WTC11 (cell line): ENCODE results near the gene DYSF. TPM values are rescaled to one million over a fixed set of nuclear protein-coding genes. Genes with fewer than 3 reads are reported as not detected.
A peak's percentile ranks its signal among the peaks of the same experiment; 100 is the strongest.

Source experiments
- ATAC-seq: fragments of 200-7000 bp; cut with Tn5 transposase; 2 replicates; pipeline ENCODE4 v1.10.0; 2021; ENCODE audit warnings: mild to moderate bottlenecking, moderate library complexity
- CTCF ChIA-PET: fragments of 300-600 bp; sonication (Branson Sonifier 250); formaldehyde crosslinking; loops from one replicate; lab custom pipeline; 2021; ENCODE audit warnings: antibody characterized with exemption; lab: Charles Lee
- POLR2A ChIA-PET: fragments of 350-600 bp; sonication (Branson Sonifier 250); formaldehyde crosslinking; loops from one replicate; lab custom pipeline; 2021; ENCODE audit warnings: antibody characterized with exemption; lab: Charles Lee
- DNase-seq: peaks from one replicate; pipeline ENCODE4 v3.0.0; 2021; ENCODE audit warnings: low spot score
- H3K27ac Mint-ChIP-seq: 2 replicates; pipeline ENCODE4 v1.8.0; 2021; ENCODE audit warnings: mixed read lengths
- H3K27me3 Mint-ChIP-seq: 2 replicates; pipeline ENCODE4 v1.8.0; 2021; ENCODE audit warnings: low read depth, mild to moderate bottlenecking, moderate library complexity, mixed read lengths
- H3K36me3 Mint-ChIP-seq: 2 replicates; pipeline ENCODE4 v1.8.0; 2021; ENCODE audit warnings: mixed read lengths
- H3K4me1 Mint-ChIP-seq: 2 replicates; pipeline ENCODE4 v1.8.0; 2022; ENCODE audit warnings: mixed read lengths
- H3K4me3 Mint-ChIP-seq: 2 replicates; pipeline ENCODE4 v1.8.0; 2021; ENCODE audit warnings: mild to moderate bottlenecking, moderate library complexity, mixed read lengths
- H3K9me3 Mint-ChIP-seq: 2 replicates; pipeline ENCODE4 v1.8.0; 2021; ENCODE audit warnings: mixed read lengths
- CBFB ChIP-seq: sonication (generic); formaldehyde crosslinking; IDR thresholded peaks from 2 replicates; pipeline ENCODE4 v1.8.1; 2022; ENCODE audit warnings: mild to moderate bottlenecking, low read depth, missing genetic modification reagents
- CREB1 ChIP-seq: sonication (generic); formaldehyde crosslinking; IDR thresholded peaks from 2 replicates; pipeline ENCODE4 v1.8.0; 2023; ENCODE audit warnings: mild to moderate bottlenecking, missing genetic modification reagents
- CREM ChIP-seq: sonication (generic); formaldehyde crosslinking; IDR thresholded peaks from 2 replicates; pipeline ENCODE4 v1.8.1; 2022; ENCODE audit warnings: mild to moderate bottlenecking, missing genetic modification reagents, moderate library complexity
- ESRRA ChIP-seq: sonication (generic); formaldehyde crosslinking; IDR thresholded peaks from 2 replicates; pipeline ENCODE4 v1.8.1; 2022; ENCODE audit warnings: mild to moderate bottlenecking, missing genetic modification reagents, borderline replicate concordance
- FOXJ3 ChIP-seq: sonication (generic); formaldehyde crosslinking; IDR thresholded peaks from 2 replicates; pipeline ENCODE4 v1.9.0; 2021; ENCODE audit warnings: missing genetic modification reagents, mild to moderate bottlenecking, borderline replicate concordance
- KAT7 ChIP-seq: sonication (generic); formaldehyde crosslinking; IDR thresholded peaks from 2 replicates; pipeline ENCODE4 v1.8.1; 2023; ENCODE audit warnings: missing genetic modification reagents, mild to moderate bottlenecking, borderline replicate concordance
- MXD4 ChIP-seq: fragments of 250-450 bp; sonication (Bioruptor Pico); IDR thresholded peaks from 2 replicates; pipeline ENCODE4 v1.8.0; 2021; ENCODE audit warnings: mild to moderate bottlenecking, moderate library complexity, borderline replicate concordance
- MYBL2 ChIP-seq: sonication (generic); formaldehyde crosslinking; IDR thresholded peaks from 2 replicates; pipeline ENCODE4 v1.8.1; 2023; ENCODE audit warnings: mild to moderate bottlenecking, moderate library complexity, missing genetic modification reagents
- NFE2L1 ChIP-seq: sonication (generic); formaldehyde crosslinking; IDR thresholded peaks from 2 replicates; pipeline ENCODE4 v1.8.1; 2023; ENCODE audit warnings: missing genetic modification reagents
- OVOL2 ChIP-seq: fragments of 250-450 bp; sonication (Bioruptor Pico); IDR thresholded peaks from 2 replicates; pipeline ENCODE4 v1.9.0; 2021; ENCODE audit warnings: mild to moderate bottlenecking, borderline replicate concordance
- TEAD1 ChIP-seq: sonication (generic); formaldehyde crosslinking; IDR thresholded peaks from 2 replicates; pipeline ENCODE4 v1.8.0; 2022; ENCODE audit warnings: mild to moderate bottlenecking, missing genetic modification reagents
- TEAD4 ChIP-seq: sonication (generic); formaldehyde crosslinking; IDR thresholded peaks from 2 replicates; pipeline ENCODE4 v1.8.0; 2022; ENCODE audit warnings: mild to moderate bottlenecking, missing genetic modification reagents
- total RNA-seq: library from RNA; stranded (reverse); gene quantifications from 3 replicates; pipeline ENCODE4 v1.2.3, GENCODE V29; 2021
- TF ChIP-seq, protein P1 (sequence below): fragments of 250-450 bp; sonication (Bioruptor Pico); IDR thresholded peaks from 2 replicates; pipeline ENCODE4 v2.1.2; 2022; ENCODE audit warnings: mild to moderate bottlenecking, moderate library complexity
- TF ChIP-seq, protein P2 (sequence below): sonication (generic); formaldehyde crosslinking; IDR thresholded peaks from 2 replicates; pipeline ENCODE4 v1.8.0; 2022; ENCODE audit warnings: mild to moderate bottlenecking, missing genetic modification reagents
- TF ChIP-seq, protein P3 (sequence below): sonication (generic); formaldehyde crosslinking; IDR thresholded peaks from 2 replicates; pipeline ENCODE4 v1.8.1; 2023; ENCODE audit warnings: mild to moderate bottlenecking, missing genetic modification reagents
- TF ChIP-seq, protein P4 (sequence below): sonication (generic); formaldehyde crosslinking; IDR thresholded peaks from 2 replicates; pipeline ENCODE4 v1.8.0; 2022; ENCODE audit warnings: mild to moderate bottlenecking, missing genetic modification reagents
- TF ChIP-seq, protein P5 (sequence below): sonication (generic); formaldehyde crosslinking; IDR thresholded peaks from 2 replicates; pipeline ENCODE4 v1.8.1; 2022; ENCODE audit warnings: missing genetic modification reagents, borderline replicate concordance
- TF ChIP-seq, protein P6 (sequence below): sonication (generic); formaldehyde crosslinking; IDR thresholded peaks from 2 replicates; pipeline ENCODE4 v1.8.0; 2022; ENCODE audit warnings: missing genetic modification reagents
- TF ChIP-seq, protein P7 (sequence below): sonication (generic); formaldehyde crosslinking; IDR thresholded peaks from 2 replicates; pipeline ENCODE4 v1.8.1; 2023; ENCODE audit warnings: mild to moderate bottlenecking, missing genetic modification reagents, moderate library complexity

The DYSF gene
- total RNA-seq, 1 experiment from 2014 or later = 14.8 TPM

DNA sequence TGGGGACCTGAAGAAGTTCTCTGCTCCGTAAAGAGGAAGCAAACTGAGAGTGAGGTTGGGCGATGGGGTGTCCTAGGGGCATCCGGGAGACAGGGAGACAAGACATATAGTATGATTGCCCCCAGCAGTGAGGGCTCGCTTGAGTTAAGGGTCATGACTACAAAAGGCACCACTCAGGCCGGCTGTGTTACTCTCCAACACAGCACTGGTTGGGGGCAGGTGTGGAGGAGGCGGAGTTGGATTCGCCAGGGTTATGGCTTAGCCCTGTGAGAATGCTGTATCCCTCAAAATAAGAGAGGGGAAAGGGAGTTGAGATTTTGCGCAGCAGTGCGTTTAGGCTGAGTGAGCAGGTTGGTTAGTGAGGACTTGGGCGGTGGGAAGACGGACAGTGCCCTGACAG is 12.0 kb downstream of the DYSF start:
- ChIA-PET POLR2A (no interaction called here), CTCF (interaction anchor here (1.1 to 10.8 kb wide), 2 partner anchors 12 to 41 kb away, joined by 3 to 108 read pairs; partner anchors contain the start of gene DYSF)
- Mint-ChIP-seq H3K27me3 (peaks cover 31% of the 10 kb centered on the region), H3K4me1 (peaks cover 26% of the 10 kb centered on the region), H3K27ac (no peak overlapping the region), H3K9me3 (no peaks in the 10 kb centered on the region), H3K36me3 (no peaks in the 10 kb centered on the region), H3K4me3 (no peak overlapping the region)
- TF ChIP-seq MYBL2 (CRISPR knock-in tag) = no peak
- DNase-seq (no peak), ATAC-seq (peak; percentile 8)

DNA sequence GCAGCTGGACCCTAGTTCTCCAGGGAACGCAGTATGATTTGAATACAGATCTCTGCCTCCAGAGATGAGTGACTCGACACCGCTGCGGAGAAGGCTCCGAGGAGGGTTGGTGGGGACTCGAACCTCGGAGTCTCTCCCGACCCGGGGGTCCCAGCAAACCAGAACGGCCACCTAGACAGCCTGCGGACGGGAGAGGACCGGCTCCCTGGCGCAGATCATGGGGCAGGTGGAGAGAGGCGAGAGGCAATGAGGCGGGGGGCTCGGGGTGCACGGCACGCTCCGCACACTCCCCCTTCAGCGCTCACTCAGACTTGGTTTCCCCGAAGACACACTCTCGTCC is 12.6 kb downstream of the DYSF start:
- no peak for TF ChIP-seq ESRRA (CRISPR knock-in tag)
- no peak for TF ChIP-seq OVOL2 (CRISPR knock-in tag)
- no peak for TF ChIP-seq FOXJ3 (CRISPR knock-in tag)
- TF ChIP-seq, protein P1, sequence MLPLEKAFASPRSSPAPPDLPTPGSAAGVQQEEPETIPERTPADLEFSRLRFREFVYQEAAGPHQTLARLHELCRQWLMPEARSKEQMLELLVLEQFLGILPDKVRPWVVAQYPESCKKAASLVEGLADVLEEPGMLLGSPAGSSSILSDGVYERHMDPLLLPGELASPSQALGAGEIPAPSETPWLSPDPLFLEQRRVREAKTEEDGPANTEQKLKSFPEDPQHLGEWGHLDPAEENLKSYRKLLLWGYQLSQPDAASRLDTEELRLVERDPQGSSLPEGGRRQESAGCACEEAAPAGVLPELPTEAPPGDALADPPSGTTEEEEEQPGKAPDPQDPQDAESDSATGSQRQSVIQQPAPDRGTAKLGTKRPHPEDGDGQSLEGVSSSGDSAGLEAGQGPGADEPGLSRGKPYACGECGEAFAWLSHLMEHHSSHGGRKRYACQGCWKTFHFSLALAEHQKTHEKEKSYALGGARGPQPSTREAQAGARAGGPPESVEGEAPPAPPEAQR (CRISPR knock-in tag) = no peak
- TF ChIP-seq, protein P2, sequence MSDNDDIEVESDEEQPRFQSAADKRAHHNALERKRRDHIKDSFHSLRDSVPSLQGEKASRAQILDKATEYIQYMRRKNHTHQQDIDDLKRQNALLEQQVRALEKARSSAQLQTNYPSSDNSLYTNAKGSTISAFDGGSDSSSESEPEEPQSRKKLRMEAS (CRISPR knock-in tag) = no peak
- TF ChIP-seq CREM (CRISPR knock-in tag) = no peak
- no peak for TF ChIP-seq NFE2L1 (CRISPR knock-in tag)
- TF ChIP-seq CBFB (CRISPR knock-in tag) = 0 out of 2 replicates have a peak, but pooled peaks have one; percentile 54
- TF ChIP-seq, all 79 proteins: peak for 1
- ChIA-PET CTCF (interaction anchor here (1.1 to 10.8 kb wide), 5 partner anchors 13 to 167 kb away, joined by 5 to 108 read pairs (median 7); partner anchors contain the start of genes DYSF and ZNF638), POLR2A (no interaction called here)
- Mint-ChIP-seq H3K27ac (no peak overlapping the region), H3K9me3 (no peaks in the 10 kb centered on the region), H3K27me3 (peaks cover 29% of the 10 kb centered on the region), H3K4me1 (peaks cover 21% of the 10 kb centered on the region), H3K4me3 (no peak overlapping the region), H3K36me3 (no peaks in the 10 kb centered on the region)
- peak; percentile 7 for ATAC-seq
- no peak for DNase-seq

DNA sequence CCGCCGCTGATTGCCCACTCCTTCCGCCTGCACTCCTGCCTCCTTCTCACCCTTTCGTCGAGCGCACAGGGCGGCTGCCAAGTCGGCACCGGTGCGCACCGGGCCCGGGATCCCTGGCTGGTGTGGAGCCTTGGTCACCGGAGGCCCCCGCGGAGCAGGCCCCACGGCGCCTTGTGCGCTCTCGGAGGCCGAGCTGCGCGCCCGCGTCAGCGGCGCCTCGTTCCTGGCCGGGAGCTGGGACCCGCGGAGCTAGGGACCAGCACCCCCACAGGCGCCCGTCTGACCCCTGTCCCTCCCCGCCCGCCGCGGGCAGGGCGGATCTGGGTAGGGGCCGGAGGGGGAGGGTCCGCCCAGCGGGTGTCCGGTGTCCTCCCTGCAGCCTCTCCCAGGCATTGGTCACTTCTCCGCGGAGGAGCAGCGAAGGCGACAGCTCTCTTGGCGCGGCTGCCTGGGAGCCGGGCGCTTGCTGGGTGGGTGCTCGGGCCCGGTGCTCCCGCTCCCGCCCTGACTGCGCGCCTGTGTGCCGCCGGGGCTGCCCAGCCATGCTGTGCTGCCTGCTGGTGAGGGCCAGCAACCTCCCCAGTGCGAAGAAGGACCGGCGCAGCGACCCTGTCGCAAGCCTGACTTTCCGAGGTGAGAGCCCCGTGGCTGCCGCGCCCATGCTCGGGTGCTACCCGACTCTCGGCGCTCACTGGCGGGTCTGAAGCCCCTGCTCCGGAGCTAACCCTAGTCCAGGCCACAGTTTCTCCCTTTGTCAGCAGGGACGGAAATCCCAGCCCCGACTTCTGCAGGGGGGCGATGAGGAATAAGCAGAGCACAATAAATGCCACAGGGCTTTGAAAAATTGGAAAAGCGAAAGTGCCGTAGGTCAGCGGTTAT is 13.2 kb downstream of the DYSF start:
- no peak overlapping the region for H3K27ac Mint-ChIP-seq
- TF ChIP-seq ESRRA (CRISPR knock-in tag) (0 out of 2 replicates have a peak, but pooled peaks have one; percentile 13), KAT7 (CRISPR knock-in tag) (no peak), TEAD1 (CRISPR knock-in tag) (0 out of 2 replicates have a peak, but pooled peaks have one; percentile 18), MXD4 (CRISPR knock-in tag) (no peak), TEAD4 (no peak), CREB1 (CRISPR knock-in tag) (no peak)
- TF ChIP-seq, protein P3, sequence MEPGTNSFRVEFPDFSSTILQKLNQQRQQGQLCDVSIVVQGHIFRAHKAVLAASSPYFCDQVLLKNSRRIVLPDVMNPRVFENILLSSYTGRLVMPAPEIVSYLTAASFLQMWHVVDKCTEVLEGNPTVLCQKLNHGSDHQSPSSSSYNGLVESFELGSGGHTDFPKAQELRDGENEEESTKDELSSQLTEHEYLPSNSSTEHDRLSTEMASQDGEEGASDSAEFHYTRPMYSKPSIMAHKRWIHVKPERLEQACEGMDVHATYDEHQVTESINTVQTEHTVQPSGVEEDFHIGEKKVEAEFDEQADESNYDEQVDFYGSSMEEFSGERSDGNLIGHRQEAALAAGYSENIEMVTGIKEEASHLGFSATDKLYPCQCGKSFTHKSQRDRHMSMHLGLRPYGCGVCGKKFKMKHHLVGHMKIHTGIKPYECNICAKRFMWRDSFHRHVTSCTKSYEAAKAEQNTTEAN (CRISPR knock-in tag) = no peak
- TF ChIP-seq, protein P4, sequence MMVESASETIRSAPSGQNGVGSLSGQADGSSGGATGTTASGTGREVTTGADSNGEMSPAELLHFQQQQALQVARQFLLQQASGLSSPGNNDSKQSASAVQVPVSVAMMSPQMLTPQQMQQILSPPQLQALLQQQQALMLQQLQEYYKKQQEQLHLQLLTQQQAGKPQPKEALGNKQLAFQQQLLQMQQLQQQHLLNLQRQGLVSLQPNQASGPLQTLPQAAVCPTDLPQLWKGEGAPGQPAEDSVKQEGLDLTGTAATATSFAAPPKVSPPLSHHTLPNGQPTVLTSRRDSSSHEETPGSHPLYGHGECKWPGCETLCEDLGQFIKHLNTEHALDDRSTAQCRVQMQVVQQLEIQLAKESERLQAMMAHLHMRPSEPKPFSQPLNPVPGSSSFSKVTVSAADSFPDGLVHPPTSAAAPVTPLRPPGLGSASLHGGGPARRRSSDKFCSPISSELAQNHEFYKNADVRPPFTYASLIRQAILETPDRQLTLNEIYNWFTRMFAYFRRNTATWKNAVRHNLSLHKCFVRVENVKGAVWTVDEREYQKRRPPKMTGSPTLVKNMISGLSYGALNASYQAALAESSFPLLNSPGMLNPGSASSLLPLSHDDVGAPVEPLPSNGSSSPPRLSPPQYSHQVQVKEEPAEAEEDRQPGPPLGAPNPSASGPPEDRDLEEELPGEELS = 0 out of 2 replicates have a peak, but pooled peaks have one; percentile 39
- TF ChIP-seq, protein P5, sequence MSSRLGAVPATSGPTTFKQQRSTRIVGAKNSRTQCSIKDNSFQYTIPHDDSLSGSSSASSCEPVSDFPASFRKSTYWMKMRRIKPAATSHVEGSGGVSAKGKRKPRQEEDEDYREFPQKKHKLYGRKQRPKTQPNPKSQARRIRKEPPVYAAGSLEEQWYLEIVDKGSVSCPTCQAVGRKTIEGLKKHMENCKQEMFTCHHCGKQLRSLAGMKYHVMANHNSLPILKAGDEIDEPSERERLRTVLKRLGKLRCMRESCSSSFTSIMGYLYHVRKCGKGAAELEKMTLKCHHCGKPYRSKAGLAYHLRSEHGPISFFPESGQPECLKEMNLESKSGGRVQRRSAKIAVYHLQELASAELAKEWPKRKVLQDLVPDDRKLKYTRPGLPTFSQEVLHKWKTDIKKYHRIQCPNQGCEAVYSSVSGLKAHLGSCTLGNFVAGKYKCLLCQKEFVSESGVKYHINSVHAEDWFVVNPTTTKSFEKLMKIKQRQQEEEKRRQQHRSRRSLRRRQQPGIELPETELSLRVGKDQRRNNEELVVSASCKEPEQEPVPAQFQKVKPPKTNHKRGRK = no peak
- TF ChIP-seq, protein P6, sequence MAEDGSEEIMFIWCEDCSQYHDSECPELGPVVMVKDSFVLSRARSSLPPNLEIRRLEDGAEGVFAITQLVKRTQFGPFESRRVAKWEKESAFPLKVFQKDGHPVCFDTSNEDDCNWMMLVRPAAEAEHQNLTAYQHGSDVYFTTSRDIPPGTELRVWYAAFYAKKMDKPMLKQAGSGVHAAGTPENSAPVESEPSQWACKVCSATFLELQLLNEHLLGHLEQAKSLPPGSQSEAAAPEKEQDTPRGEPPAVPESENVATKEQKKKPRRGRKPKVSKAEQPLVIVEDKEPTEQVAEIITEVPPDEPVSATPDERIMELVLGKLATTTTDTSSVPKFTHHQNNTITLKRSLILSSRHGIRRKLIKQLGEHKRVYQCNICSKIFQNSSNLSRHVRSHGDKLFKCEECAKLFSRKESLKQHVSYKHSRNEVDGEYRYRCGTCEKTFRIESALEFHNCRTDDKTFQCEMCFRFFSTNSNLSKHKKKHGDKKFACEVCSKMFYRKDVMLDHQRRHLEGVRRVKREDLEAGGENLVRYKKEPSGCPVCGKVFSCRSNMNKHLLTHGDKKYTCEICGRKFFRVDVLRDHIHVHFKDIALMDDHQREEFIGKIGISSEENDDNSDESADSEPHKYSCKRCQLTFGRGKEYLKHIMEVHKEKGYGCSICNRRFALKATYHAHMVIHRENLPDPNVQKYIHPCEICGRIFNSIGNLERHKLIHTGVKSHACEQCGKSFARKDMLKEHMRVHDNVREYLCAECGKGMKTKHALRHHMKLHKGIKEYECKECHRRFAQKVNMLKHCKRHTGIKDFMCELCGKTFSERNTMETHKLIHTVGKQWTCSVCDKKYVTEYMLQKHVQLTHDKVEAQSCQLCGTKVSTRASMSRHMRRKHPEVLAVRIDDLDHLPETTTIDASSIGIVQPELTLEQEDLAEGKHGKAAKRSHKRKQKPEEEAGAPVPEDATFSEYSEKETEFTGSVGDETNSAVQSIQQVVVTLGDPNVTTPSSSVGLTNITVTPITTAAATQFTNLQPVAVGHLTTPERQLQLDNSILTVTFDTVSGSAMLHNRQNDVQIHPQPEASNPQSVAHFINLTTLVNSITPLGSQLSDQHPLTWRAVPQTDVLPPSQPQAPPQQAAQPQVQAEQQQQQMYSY = peak; percentile 95
- TF ChIP-seq, protein P7, sequence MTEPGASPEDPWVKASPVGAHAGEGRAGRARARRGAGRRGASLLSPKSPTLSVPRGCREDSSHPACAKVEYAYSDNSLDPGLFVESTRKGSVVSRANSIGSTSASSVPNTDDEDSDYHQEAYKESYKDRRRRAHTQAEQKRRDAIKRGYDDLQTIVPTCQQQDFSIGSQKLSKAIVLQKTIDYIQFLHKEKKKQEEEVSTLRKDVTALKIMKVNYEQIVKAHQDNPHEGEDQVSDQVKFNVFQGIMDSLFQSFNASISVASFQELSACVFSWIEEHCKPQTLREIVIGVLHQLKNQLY (CRISPR knock-in tag) = no peak

More for the DNA sequence above, 13.2 kb downstream of the DYSF start:
- DNase-seq (peak; percentile 66), ATAC-seq (peak; percentile 59)
- Mint-ChIP-seq H3K9me3 (no peaks in the 10 kb centered on the region), H3K4me3 (peak overlapping the region; percentile 72), H3K4me1 (peaks cover 15% of the 10 kb centered on the region), H3K36me3 (no peaks in the 10 kb centered on the region), H3K27me3 (peaks cover 29% of the 10 kb centered on the region)
- CTCF ChIA-PET = interaction anchor here (0.6 to 10.8 kb wide), 7 partner anchors 13 to 1341 kb away, joined by 3 to 108 read pairs (median 6); partner anchors contain the start of genes DYSF and ZNF638
- POLR2A ChIA-PET = no interaction called here
